WI38 (cell line): ENCODE measurements around the gene CAMK2G.
"Not testable (repeated sequence)": the region's sequence is repeated elsewhere in the genome, so short reads cannot be mapped to it uniquely, and the experiment has no call there.

Experiments used
- H3K4me3 ChIP-seq: 2 replicates; pipeline ENCODE4 v1.5.1; 2011; ENCODE audit warnings: low read depth, mild to moderate bottlenecking, control low read depth, low read length
- CTCF ChIP-seq: IDR thresholded peaks from 2 replicates; pipeline ENCODE4 v1.5.1; 2012; ENCODE audit warnings: low read depth, mild to moderate bottlenecking, control low read depth, low read length

CAMK2G gene

GRCh38 chr10:73900064-73900463, 25.7 kb upstream of the CAMK2G start:
- no peak overlapping the region for H3K4me3 ChIP-seq
- no peak for TF ChIP-seq CTCF

- no peak overlapping the region for H3K4me3 ChIP-seq
- TF ChIP-seq CTCF: no peak
Observed at GRCh38 chr10:73899423-73899822, 25.1 kb upstream of the CAMK2G start.

GRCh38 chr10:73898730-73899410, 24.5 kb upstream of the CAMK2G start:
- no peak overlapping the region for H3K4me3 ChIP-seq
- no peak for TF ChIP-seq CTCF

GRCh38 chr10:73897693-73898092, 23.3 kb upstream of the CAMK2G start:
- no peak overlapping the region for H3K4me3 ChIP-seq
- TF ChIP-seq CTCF: no peak

GRCh38 chr10:73895381-73895780, 21.0 kb upstream of the CAMK2G start:
- not testable (repeated sequence) for H3K4me3 ChIP-seq

GRCh38 chr10:73894245-73894971, 20.1 kb upstream of the CAMK2G start:
- TF ChIP-seq CTCF: no peak
- H3K4me3 ChIP-seq: no peak overlapping the region

GRCh38 chr10:73893426-73893825, 19.1 kb upstream of the CAMK2G start:
- no peak overlapping the region for H3K4me3 ChIP-seq
- TF ChIP-seq CTCF: no peak
